AG04450 (cell line): ENCODE data around the gene OAS2. TPM values are rescaled to one million over a fixed set of nuclear protein-coding genes. Genes with fewer than 3 reads are reported as not detected.
A peak's percentile ranks its signal among the peaks of the same experiment; 100 is the strongest.

ENCODE experiments used
- CTCF ChIA-PET: fragments of 300-600, 350-600 bp; formaldehyde crosslinking; extraction: SDS; loops from one replicate; lab custom pipeline; 2022; ENCODE audit warnings: antibody characterized with exemption, inconsistent platforms; lab: Charles Lee
- POLR2A ChIA-PET: fragments of 350-600 bp; formaldehyde crosslinking; extraction: SDS; loops from one replicate; lab custom pipeline; 2021; ENCODE audit warnings: antibody characterized with exemption, inconsistent platforms; lab: Yijun Ruan, JAX
- DNase-seq: peaks from one replicate; pipeline ENCODE4 v3.0.0-alpha.2; 2011; ENCODE audit warnings: low read depth, low spot score
- H3K27ac ChIP-seq: one replicate; pipeline ENCODE4 v1.5.1; 2012; ENCODE audit warnings: low read depth, low read length, control low read depth
- H3K27me3 ChIP-seq: one replicate; pipeline ENCODE4 v1.6.0; 2012; ENCODE audit warnings: low read length; ENCODE audit not compliant: control insufficient read depth, insufficient read depth
- H3K4me3 ChIP-seq: 2 replicates; pipeline ENCODE4 v1.5.1; 2011; ENCODE audit warnings: mild to moderate bottlenecking, low read depth, low read length, control low read depth
- H3K9me3 ChIP-seq: 2 replicates; pipeline ENCODE4 v1.5.1; 2012; ENCODE audit warnings: low read length; ENCODE audit not compliant: control insufficient read depth, insufficient read depth
- CTCF ChIP-seq: IDR thresholded peaks from 2 replicates; pipeline ENCODE4 v1.5.1; 2011; ENCODE audit warnings: low read depth, low read length, control low read depth, inconsistent platforms
- polyA plus RNA-seq: library from polyadenylated mRNA; depleted of rRNA; stranded (reverse); fragments of >200 nt; gene quantifications from 2 replicates; pipeline ENCODE4 v1.2.3, GENCODE V29; 2011

OAS2 gene
- polyA plus RNA-seq, 1 experiment = 0.12 TPM

DNA sequence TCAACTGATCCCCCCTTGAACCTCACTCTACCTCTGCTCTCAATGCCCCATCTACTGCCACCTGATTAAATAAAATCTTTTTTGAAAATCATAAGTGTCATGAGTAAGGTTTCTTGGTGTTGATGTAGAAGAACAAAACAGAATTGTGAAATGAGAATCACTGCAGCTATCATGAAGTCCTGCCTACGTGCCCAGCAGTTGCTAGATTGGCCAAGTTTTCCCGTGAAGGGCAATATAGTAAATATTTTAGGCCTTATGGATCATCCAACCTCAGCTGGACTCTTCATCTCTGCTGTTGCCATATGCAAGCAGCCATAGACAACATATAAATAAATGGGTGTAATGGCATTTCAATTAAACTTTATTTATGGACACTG, 45.2 kb upstream of the OAS2 start:
- Histone ChIP-seq H3K27ac (no peak overlapping the region), H3K27me3 (peaks cover 2% of the 10 kb centered on the region), H3K4me3 (no peak overlapping the region), H3K9me3 (no peaks in the 10 kb centered on the region)
- CTCF ChIA-PET = interaction anchor here (0.5 kb wide), 1 partner anchor 33 kb away, joined by 4 read pairs; no protein-coding TSS in a partner anchor
- no peak for DNase-seq
- no peak for TF ChIP-seq CTCF
- POLR2A ChIA-PET = no interaction called here

DNA sequence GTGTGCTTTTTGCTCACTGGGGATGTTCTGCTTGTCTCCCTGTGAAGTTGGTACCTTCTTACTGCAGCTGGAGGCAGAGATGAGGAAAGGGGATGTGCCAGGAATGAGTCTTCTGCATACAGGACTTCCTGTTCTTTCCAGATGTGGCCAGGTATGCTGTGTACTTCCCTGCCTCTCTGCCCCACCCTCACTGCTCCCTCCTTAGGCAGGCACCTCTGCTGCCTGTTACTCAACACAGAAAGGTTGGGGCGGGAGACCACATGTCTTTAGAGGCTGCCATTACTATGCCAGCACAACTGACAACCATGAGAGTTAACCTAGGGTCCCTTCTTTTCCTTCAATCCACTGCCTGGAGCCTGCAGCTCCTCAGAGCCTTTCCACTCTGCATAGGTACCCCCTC, 42.1 kb upstream of the OAS2 start:
- no peak overlapping the region for H3K27ac ChIP-seq
- DNase-seq = no peak
- ChIA-PET POLR2A (no interaction called here), CTCF (no interaction called here)
- TF ChIP-seq CTCF = no peak
- H3K27me3 ChIP-seq = peaks cover 2% of the 10 kb centered on the region
- no peaks in the 10 kb centered on the region; the same call in 1 of the 2 replicates for H3K9me3 ChIP-seq
- H3K4me3 ChIP-seq = no peak overlapping the region

DNA sequence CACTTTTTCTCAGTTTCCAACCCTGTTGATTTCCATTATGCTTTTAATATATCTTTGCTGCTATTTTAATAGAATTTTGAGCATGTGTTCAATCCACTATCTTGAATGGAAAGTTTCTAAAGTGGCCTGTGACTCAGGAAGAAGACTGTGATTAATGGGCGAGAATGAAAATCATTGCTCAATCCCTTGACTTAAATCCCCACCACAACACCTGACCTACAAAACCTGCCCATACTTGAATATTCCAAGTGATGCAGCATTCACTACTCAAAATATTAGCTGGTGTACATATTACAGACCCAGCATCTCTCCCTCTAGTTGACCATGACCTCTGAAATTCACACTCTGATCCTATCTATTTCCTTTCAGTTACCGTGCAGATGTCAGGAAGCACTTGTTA, 41.4 kb upstream of the OAS2 start:
- no peak for DNase-seq
- peaks cover 2% of the 10 kb centered on the region for H3K27me3 ChIP-seq
- H3K27ac ChIP-seq = no peak overlapping the region
- H3K4me3 ChIP-seq = no peak overlapping the region
- H3K9me3 ChIP-seq = no peaks in the 10 kb centered on the region; the same call in 1 of the 2 replicates
- ChIA-PET POLR2A (no interaction called here), CTCF (no interaction called here)
- no peak for TF ChIP-seq CTCF

- Histone ChIP-seq H3K27me3 (peaks cover 2% of the 10 kb centered on the region), H3K27ac (peak within 1 kb of the TSS; percentile 47), H3K4me3 (peak within 1 kb of the TSS; percentile 77), H3K9me3 (no peaks in the 10 kb centered on the region; the same call in 1 of the 2 replicates)
- CTCF ChIA-PET = no interaction called here
- peak; percentile 46 for DNase-seq
- no peak for TF ChIP-seq CTCF
- POLR2A ChIA-PET = no interaction called here
These were observed 40.3 kb upstream of the OAS2 start, which contains the start of gene OAS3 for GRCh38 chr12:112937741-112938719. TSS of gene OAS3 (plus strand) at chr12:112938474. CDS start at chr12:112938531, 57 bp downstream.

DNA sequence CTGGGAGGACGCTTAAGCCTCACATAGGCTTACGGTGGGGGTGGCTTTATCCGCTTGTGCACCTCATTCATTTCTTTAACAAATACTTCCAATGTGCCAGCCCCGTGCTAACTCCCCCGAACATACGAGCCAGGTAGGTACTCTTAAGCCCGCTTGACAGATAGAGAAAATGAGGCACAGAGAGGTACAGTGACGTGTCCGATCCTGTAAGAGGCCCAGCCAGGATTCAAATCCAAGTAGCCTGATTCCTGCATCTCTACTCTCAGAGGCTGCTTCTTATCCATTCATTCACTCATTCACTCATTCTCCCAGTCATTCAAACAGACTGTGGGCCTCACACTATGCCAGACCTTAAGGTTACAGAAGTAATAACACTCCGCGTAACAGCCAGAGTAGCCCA, 39.6 kb upstream of the OAS2 start:
- Histone ChIP-seq H3K4me3 (peak overlapping the region; percentile 77), H3K27ac (no peak overlapping the region), H3K27me3 (peaks cover 2% of the 10 kb centered on the region), H3K9me3 (no peaks in the 10 kb centered on the region; the same call in 1 of the 2 replicates)
- ChIA-PET CTCF (no interaction called here), POLR2A (no interaction called here)
- no peak for TF ChIP-seq CTCF
- DNase-seq = no peak
